Astrocyte (in vitro differentiated cells and primary cell): ENCODE results near the gene SSBP3. TPM values are rescaled to one million over a fixed set of nuclear protein-coding genes. Genes with fewer than 3 reads are reported as not detected.
A peak's percentile ranks its signal among the peaks of the same experiment; 100 is the strongest.

ENCODE experiments used
- DNase-seq: peaks from one replicate; pipeline ENCODE4 v3.0.0-alpha.2; 2010; ENCODE audit warnings: low read depth
- FAIRE-seq: peaks from 2 replicates; lab custom pipeline; 2011; peaks lifted over from hg19 to GRCh38; lab: Jason Lieb, UNC
- H2AFZ ChIP-seq: 2 replicates; pipeline ENCODE4 v1.6.0; 2012; ENCODE audit warnings: low read depth, low read length, inconsistent platforms
- H3K27ac ChIP-seq: 2 replicates; pipeline ENCODE4 v1.5.1; 2011; ENCODE audit warnings: low read depth, low read length, inconsistent platforms
- H3K27me3 ChIP-seq: 2 replicates; pipeline ENCODE4 v1.6.0; 2011; ENCODE audit warnings: low read length, inconsistent platforms; ENCODE audit not compliant: insufficient read depth
- H3K36me3 ChIP-seq: 2 replicates; pipeline ENCODE4 v1.5.1; 2011; ENCODE audit warnings: low read length, inconsistent platforms; ENCODE audit not compliant: insufficient read depth
- H3K4me1 ChIP-seq: 2 replicates; pipeline ENCODE4 v1.5.1; 2011; ENCODE audit warnings: low read length, inconsistent platforms; ENCODE audit not compliant: insufficient read depth
- H3K4me2 ChIP-seq: 2 replicates; pipeline ENCODE4 v1.6.0; 2012; ENCODE audit warnings: low read length, inconsistent platforms
- H3K4me3 ChIP-seq: 2 replicates; pipeline ENCODE4 v1.5.1; 2011; ENCODE audit warnings: low read depth, mild to moderate bottlenecking, low read length, inconsistent platforms; ENCODE audit not compliant: insufficient read depth
- H3K79me2 ChIP-seq: 2 replicates; pipeline ENCODE4 v1.6.0; 2012; ENCODE audit warnings: mild to moderate bottlenecking, low read length, inconsistent platforms; ENCODE audit not compliant: insufficient read depth
- H3K9ac ChIP-seq: 2 replicates; pipeline ENCODE4 v1.6.0; 2012; ENCODE audit warnings: mild to moderate bottlenecking, low read length, inconsistent platforms
- H3K9me3 ChIP-seq: 2 replicates; pipeline ENCODE4 v1.5.1; 2012; ENCODE audit warnings: low read depth, mild to moderate bottlenecking, low read length, inconsistent platforms; ENCODE audit not compliant: insufficient read depth
- H4K20me1 ChIP-seq: 2 replicates; pipeline ENCODE4 v1.6.0; 2012; ENCODE audit warnings: low read length, inconsistent platforms; ENCODE audit not compliant: insufficient read depth
- H3K27ac Mint-ChIP-seq: one replicate; pipeline ENCODE4 v1.8.0; 2021; ENCODE audit warnings: mild to moderate bottlenecking, mixed read lengths; ENCODE audit not compliant: unreplicated experiment
- H3K27me3 Mint-ChIP-seq: one replicate; pipeline ENCODE4 v1.8.0; 2021; ENCODE audit warnings: low read depth, mixed read lengths; ENCODE audit not compliant: unreplicated experiment
- H3K36me3 Mint-ChIP-seq: one replicate; pipeline ENCODE4 v1.8.0; 2021; ENCODE audit warnings: low read depth, mixed read lengths; ENCODE audit not compliant: unreplicated experiment
- H3K4me1 Mint-ChIP-seq: one replicate; pipeline ENCODE4 v1.8.0; 2021; ENCODE audit warnings: low read depth, mixed read lengths; ENCODE audit not compliant: unreplicated experiment
- H3K4me3 Mint-ChIP-seq: one replicate; pipeline ENCODE4 v1.8.0; 2021; ENCODE audit warnings: mild to moderate bottlenecking, moderate library complexity, mixed read lengths; ENCODE audit not compliant: unreplicated experiment
- H3K9me3 Mint-ChIP-seq: one replicate; pipeline ENCODE4 v1.8.0; 2021; ENCODE audit warnings: mild to moderate bottlenecking, mixed read lengths; ENCODE audit not compliant: unreplicated experiment
- EZH2 ChIP-seq: IDR thresholded peaks from 2 replicates; pipeline ENCODE4 v1.6.1; 2012; ENCODE audit warnings: mild to moderate bottlenecking, low read length, inconsistent platforms; ENCODE audit not compliant: insufficient read depth
- total RNA-seq: library from RNA; stranded (reverse); gene quantifications from 2 replicates; pipeline ENCODE4 v1.2.1, GENCODE V29; 2021
- TF ChIP-seq, protein P1 (sequence below): IDR thresholded peaks from 2 replicates; pipeline ENCODE4 v1.5.1; 2011; ENCODE audit warnings: low read depth, mild to moderate bottlenecking, inconsistent platforms, low read length, moderate library complexity; ENCODE audit not compliant: insufficient read depth

The SSBP3 gene
- total RNA-seq, 1 donor from 2014 or later = 89.8 TPM

GRCh38 chr1:54241364-54241763 is 164.8 kb downstream of the SSBP3 start:
- H4K20me1 ChIP-seq = no peaks in the 10 kb centered on the region
- peaks cover 12% of the 10 kb centered on the region for H3K4me1 Mint-ChIP-seq
- H2AFZ ChIP-seq = no peak overlapping the region
- H3K4me3 Mint-ChIP-seq = no peak overlapping the region
- H3K4me2 ChIP-seq = no peak overlapping the region
- TF ChIP-seq, protein P1, sequence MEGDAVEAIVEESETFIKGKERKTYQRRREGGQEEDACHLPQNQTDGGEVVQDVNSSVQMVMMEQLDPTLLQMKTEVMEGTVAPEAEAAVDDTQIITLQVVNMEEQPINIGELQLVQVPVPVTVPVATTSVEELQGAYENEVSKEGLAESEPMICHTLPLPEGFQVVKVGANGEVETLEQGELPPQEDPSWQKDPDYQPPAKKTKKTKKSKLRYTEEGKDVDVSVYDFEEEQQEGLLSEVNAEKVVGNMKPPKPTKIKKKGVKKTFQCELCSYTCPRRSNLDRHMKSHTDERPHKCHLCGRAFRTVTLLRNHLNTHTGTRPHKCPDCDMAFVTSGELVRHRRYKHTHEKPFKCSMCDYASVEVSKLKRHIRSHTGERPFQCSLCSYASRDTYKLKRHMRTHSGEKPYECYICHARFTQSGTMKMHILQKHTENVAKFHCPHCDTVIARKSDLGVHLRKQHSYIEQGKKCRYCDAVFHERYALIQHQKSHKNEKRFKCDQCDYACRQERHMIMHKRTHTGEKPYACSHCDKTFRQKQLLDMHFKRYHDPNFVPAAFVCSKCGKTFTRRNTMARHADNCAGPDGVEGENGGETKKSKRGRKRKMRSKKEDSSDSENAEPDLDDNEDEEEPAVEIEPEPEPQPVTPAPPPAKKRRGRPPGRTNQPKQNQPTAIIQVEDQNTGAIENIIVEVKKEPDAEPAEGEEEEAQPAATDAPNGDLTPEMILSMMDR = no peak
- TF ChIP-seq EZH2 = no peak
- no peaks in the 10 kb centered on the region for H3K9me3 ChIP-seq
- no peak overlapping the region for H3K27ac Mint-ChIP-seq
- no peaks in the 10 kb centered on the region for H3K27me3 Mint-ChIP-seq
- peaks cover 9% of the 10 kb centered on the region for H3K4me1 ChIP-seq
- FAIRE-seq = no peak
- H3K9ac ChIP-seq = no peak overlapping the region
- no peak overlapping the region for H3K4me3 ChIP-seq
- no peaks in the 10 kb centered on the region for H3K27me3 ChIP-seq
- H3K36me3 Mint-ChIP-seq = peaks cover 31% of the 10 kb centered on the region
- H3K9me3 Mint-ChIP-seq = no peaks in the 10 kb centered on the region
- no peaks in the 10 kb centered on the region for H3K79me2 ChIP-seq
- DNase-seq = no peak
- no peak overlapping the region for H3K27ac ChIP-seq
- H3K36me3 ChIP-seq = peaks cover 7% of the 10 kb centered on the region

- H3K9me3 Mint-ChIP-seq = no peaks in the 10 kb centered on the region
- Histone ChIP-seq H3K36me3 (peaks cover 7% of the 10 kb centered on the region), H3K27ac (no peak overlapping the region), H3K4me2 (no peak overlapping the region), H3K4me1 (peaks cover 9% of the 10 kb centered on the region), H3K27me3 (no peaks in the 10 kb centered on the region), H4K20me1 (no peaks in the 10 kb centered on the region), H3K4me3 (no peak overlapping the region), H3K79me2 (no peaks in the 10 kb centered on the region), H3K9ac (no peak overlapping the region), H2AFZ (no peak overlapping the region), H3K9me3 (no peaks in the 10 kb centered on the region)
- no peaks in the 10 kb centered on the region for H3K27me3 Mint-ChIP-seq
- no peak overlapping the region for H3K27ac Mint-ChIP-seq
- H3K4me1 Mint-ChIP-seq = peaks cover 12% of the 10 kb centered on the region
- H3K36me3 Mint-ChIP-seq = peaks cover 32% of the 10 kb centered on the region
- TF ChIP-seq, protein P1 = no peak
- TF ChIP-seq EZH2 = no peak
- FAIRE-seq (no peak), DNase-seq (no peak)
- H3K4me3 Mint-ChIP-seq = no peak overlapping the region
These were observed 165.4 kb downstream of the SSBP3 start for GRCh38 chr1:54240741-54241335.

DNA sequence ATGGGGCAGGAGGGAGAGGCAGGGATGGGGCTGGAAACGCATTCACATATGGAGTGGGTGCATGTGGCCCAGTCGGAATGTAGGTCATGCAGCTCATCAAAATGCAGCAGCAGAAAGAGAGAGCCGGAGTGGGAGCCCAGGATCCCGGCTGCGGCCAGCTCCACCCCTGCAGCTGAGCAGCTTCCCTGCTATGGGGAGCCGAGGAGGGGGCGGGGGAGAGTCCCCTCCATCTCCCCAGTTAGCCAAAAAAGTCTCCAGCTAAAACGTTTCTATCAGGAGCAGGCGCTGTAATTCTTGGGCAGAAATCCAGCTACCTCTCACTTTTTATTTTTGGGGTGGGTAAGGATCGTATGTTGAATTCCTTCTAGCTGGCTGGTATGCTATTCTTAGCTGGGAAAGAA is 166.6 kb downstream of the SSBP3 start:
- Histone ChIP-seq H3K4me3 (no peak overlapping the region), H4K20me1 (no peaks in the 10 kb centered on the region), H2AFZ (no peak overlapping the region), H3K9ac (peak overlapping the region; percentile 52), H3K27ac (peak overlapping the region; percentile 31), H3K4me2 (peak overlapping the region; percentile 28), H3K36me3 (peaks cover 7% of the 10 kb centered on the region), H3K9me3 (no peaks in the 10 kb centered on the region), H3K79me2 (no peaks in the 10 kb centered on the region), H3K4me1 (peaks cover 9% of the 10 kb centered on the region), H3K27me3 (no peaks in the 10 kb centered on the region)
- H3K27me3 Mint-ChIP-seq = no peaks in the 10 kb centered on the region
- H3K9me3 Mint-ChIP-seq = no peaks in the 10 kb centered on the region
- TF ChIP-seq EZH2 = no peak
- TF ChIP-seq, protein P1 = no peak
- DNase-seq (peak; percentile 73), FAIRE-seq (no peak)
- peaks cover 28% of the 10 kb centered on the region for H3K36me3 Mint-ChIP-seq
- H3K4me3 Mint-ChIP-seq = no peak overlapping the region
- H3K27ac Mint-ChIP-seq = no peak overlapping the region
- peaks cover 4% of the 10 kb centered on the region for H3K4me1 Mint-ChIP-seq
